GM18526 (cell line): Measurements from ENCODE around the gene SKIC8.

Source experiments
- POLR2A ChIP-seq: IDR thresholded peaks from 3 replicates; pipeline ENCODE4 v1.6.1; 2011; ENCODE audit not compliant: insufficient read length; ENCODE audit errors: extremely low read depth

Gene SKIC8

DNA sequence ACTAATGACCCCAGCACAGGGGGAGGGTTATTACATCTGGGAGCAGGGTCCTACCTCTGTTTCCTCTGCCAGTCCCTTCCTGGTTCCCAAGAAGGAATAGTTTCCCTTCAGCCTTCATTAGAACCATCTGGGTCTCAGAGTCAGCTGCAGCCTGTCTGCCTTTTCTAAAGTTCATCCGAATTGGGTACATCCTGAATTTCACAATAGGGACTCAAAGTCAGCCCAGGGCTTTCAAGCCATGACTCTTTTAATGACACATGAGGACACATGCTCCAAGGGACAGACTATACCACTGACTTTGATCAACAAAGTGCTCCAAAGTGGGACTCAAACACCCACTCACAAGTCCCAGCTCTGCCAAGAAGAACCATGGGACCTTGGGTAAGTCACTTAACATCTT is 28.1 kb upstream of the SKIC8 start:
- TF ChIP-seq POLR2A, result no peak

GRCh38 chr15:78325092-78325843 is 25.9 kb upstream of the SKIC8 start:
- TF ChIP-seq POLR2A, result no peak

DNA sequence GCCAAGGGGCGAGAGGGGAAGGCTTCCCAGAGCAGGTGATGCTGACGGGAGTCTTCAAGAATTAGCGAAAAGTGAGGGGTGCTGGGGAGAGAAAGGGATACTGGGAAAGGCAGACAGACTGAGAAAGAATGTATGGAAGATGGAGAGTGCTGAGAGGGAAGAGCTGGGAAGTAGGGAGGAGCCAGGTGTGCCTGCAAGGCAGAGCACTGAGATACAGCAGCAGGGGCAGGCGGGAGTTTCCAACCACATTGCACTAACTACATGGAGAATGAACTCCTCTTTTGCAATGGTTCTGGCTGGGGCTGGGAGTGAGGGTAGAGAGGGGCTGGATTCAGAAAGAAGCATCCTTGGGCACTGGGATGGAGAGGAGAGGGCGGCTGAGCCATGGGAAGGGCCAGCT is 24.7 kb upstream of the SKIC8 start:
- no peak for TF ChIP-seq POLR2A

GRCh38 chr15:78323693-78324092 is 24.3 kb upstream of the SKIC8 start:
- TF ChIP-seq POLR2A, result no peak

DNA sequence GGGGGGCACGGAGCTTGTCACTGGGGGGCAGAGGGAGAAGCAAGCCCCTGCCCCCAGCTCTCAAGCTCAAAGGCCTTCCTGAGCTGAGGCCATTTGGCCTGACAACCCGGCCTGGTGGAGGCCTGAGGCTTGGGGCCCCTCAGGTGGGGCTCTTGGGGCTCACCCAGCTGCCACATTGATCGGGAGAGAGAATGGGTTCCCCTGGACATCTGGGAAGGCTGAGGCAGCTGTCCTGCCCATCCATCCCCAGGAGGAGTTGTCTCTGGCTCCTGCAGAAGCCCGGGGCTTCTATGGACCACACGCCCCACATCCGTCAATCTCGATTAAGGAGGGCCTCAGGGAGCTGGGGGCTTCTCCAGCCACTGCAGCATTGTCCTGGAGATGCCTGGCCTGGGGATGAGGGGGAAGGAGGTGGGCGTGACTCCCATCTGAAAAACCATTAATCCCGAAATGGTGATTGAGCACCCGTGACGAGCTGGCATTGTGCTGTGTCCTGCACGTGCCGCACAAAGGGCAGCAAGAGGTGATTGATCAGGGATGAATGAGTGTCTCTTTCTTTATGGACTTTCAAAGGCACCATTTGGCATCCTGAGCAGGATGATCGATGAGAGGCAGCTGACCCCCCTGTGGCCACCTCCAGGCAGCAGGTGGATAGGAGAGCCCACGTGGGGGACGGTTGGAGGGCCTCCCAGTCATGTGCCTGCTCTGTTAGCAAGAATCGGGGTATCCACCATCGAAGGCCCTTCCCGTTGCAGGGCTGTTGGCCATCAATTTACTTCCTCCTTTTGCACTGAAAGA is 23.5 kb upstream of the SKIC8 start:
- no peak for TF ChIP-seq POLR2A

GRCh38 chr15:78322243-78322642 is 22.8 kb upstream of the SKIC8 start:
- no peak for TF ChIP-seq POLR2A

- no peak for TF ChIP-seq POLR2A
Measured at GRCh38 chr15:78321786-78322185, 22.4 kb upstream of the SKIC8 start.

- TF ChIP-seq POLR2A, result no peak
Measured at GRCh38 chr15:78321041-78321570, 21.7 kb upstream of the SKIC8 start.

GRCh38 chr15:78320183-78320582 is 20.8 kb upstream of the SKIC8 start:
- no peak for TF ChIP-seq POLR2A

DNA sequence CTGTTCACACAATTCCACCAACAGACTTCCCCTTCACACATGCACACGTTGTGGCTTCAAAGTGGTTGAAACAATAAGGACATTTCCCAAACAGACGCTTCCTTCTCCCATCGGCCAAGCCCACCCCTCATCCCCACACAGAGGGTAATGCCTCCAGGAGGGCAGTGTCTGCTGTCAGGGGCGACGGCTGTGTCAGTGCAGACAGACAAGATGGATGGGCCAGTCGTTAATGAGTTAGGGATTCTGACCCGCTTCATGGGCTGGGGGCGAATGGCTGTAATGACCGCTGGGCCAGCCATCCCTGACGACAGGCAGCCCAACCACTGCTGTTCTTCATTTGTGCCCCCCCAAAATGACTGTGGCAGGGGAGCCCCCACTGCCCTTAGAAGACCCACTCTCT is 20.2 kb upstream of the SKIC8 start:
- no peak for TF ChIP-seq POLR2A

DNA sequence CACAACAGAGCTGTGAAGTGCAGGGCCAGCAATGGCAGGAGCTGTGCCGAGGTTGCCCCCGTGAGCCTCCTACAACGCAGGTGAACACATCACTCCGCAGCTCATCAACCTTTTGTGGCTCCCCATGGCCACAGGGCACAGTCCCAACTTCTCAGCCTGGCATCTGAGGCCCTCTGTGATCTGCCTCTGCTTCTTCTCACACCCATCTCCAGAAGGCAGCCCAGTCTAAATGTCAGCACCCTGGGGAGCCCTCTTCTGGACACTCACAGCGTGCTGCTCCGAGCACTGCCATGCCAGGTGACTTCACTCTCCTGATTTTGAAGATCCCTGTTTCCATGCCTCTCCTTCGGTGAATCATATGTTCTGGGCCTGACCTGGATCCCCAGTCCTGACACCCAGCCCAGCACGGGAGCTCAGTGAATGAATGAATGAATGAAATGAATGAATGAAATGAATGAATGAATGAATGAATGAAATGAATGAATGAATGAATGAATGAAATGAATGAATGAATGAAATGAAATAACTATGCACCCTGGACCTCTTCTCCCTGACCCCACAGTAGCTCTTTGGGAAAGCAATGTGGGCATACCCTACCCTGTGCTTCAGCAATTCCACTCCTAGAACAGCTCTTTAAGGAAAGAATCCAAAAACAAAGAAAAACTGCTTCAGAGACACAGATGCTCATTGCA is 17.9 kb upstream of the SKIC8 start:
- no peak for TF ChIP-seq POLR2A

GRCh38 chr15:78316283-78317083 is 17.1 kb upstream of the SKIC8 start:
- TF ChIP-seq POLR2A, result no peak

DNA sequence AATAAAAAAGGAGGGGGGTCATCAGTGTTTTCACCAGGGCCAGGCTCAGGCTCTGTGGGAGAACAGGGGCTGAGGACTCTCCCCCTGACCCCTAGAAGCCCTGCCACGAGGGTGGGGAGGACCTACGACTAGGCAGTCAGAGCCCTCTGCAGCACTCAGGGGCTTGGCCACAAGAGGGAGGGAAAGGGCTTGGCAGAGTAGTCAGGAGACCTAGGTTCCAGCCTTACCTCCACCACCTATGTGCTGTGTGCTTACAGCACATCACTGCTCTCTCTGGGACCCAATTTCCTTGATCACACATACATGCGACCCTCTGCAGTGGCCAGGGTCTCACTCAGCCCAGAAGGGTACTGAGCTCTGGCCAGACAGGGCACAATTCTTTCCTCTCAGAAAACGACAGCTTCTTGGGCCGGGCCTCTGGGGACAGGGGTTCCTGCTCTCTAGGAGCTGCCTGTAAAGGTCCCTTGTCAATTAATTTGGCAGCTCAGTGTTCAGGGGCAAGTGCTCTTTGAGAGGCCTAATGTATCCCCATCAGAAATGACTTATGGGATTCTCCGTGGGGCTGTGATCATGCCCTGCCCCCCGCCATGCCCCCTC is 16.4 kb upstream of the SKIC8 start:
- no peak for TF ChIP-seq POLR2A

DNA sequence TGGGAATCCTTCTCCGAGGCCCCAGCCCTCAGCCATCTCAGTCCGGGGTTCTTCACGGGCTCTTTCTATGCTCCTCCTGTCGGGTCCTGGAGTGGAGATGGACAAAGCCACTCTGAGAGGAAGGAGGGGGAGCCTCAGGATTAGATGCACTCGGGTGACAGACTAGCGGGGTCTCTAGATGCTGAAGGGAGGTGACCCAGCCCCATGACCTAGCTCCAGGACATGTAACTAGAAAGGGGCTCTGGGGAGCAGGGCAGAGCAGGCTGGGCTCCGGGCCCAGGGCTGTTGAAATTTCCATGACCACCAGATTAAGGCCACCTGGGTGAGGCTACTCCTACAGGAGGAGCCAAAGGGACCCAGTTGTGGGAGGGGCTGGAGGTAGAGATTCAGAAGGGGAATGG is 14.8 kb upstream of the SKIC8 start:
- no peak for TF ChIP-seq POLR2A
